Measurements from ENCODE around the gene AGR3.

The AGR3 gene

GRCh38 chr7:16818732-16819131 is 63.1 kb downstream of the AGR3 start:
- no peak for DNase-seq

GRCh38 chr7:16817536-16817935 is 64.2 kb downstream of the AGR3 start:
- no peak for DNase-seq

- peak; percentile 21 for DNase-seq
Observed at GRCh38 chr7:16816824-16817223, 65.0 kb downstream of the AGR3 start.

- peak; percentile 66 for DNase-seq
Observed at GRCh38 chr7:16815001-16815400, 66.8 kb downstream of the AGR3 start.

- DNase-seq = no peak
Observed at GRCh38 chr7:16813232-16813616, 68.6 kb downstream of the AGR3 start.

GRCh38 chr7:16812542-16813231 is 69.1 kb downstream of the AGR3 start:
- no peak for DNase-seq

- DNase-seq = no peak
Observed at GRCh38 chr7:16811551-16811950, 70.2 kb downstream of the AGR3 start.

- DNase-seq = no peak
Observed at GRCh38 chr7:16810573-16810972, 71.2 kb downstream of the AGR3 start.

- no peak for DNase-seq
Observed at GRCh38 chr7:16810112-16810511, 71.7 kb downstream of the AGR3 start.

All from hematopoietic multipotent progenitor cell treated with erythropoietin and hydrocortisone succinate and interleukin-3 and kit ligand, for 6 days (in vitro differentiated cells).